ENCODE data around the gene VWA2.
"Not testable (repeated sequence)": the region's sequence is repeated elsewhere in the genome, so short reads cannot be mapped to it uniquely, and the experiment has no call there.

The VWA2 gene

GRCh38 chr10:114315566-114316420 lies 76.7 kb downstream of the VWA2 start:
- DNase-seq (ENCODE audit: low read depth, low spot score) = no peak

DNA sequence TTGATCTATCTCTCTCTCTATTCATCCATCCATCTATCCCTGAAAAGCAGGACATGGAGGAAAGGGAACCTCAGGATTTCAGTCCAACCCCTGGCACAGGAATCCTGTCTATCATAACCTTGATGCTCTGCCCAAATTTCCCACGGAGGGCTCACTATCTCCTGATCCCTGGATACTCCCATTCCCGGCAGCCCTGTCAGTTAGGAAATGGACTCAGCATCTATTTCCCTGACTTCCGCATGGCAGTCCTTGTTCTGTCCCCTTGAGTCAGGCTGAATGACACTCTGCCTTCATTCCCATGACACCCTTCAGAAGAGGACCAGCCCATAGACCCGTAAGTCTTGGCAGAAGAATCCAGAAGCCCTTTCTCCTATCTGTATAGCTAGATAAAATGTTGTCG lies 77.7 kb downstream of the VWA2 start:
- no peak for DNase-seq (ENCODE audit: low read depth, low spot score)

DNA sequence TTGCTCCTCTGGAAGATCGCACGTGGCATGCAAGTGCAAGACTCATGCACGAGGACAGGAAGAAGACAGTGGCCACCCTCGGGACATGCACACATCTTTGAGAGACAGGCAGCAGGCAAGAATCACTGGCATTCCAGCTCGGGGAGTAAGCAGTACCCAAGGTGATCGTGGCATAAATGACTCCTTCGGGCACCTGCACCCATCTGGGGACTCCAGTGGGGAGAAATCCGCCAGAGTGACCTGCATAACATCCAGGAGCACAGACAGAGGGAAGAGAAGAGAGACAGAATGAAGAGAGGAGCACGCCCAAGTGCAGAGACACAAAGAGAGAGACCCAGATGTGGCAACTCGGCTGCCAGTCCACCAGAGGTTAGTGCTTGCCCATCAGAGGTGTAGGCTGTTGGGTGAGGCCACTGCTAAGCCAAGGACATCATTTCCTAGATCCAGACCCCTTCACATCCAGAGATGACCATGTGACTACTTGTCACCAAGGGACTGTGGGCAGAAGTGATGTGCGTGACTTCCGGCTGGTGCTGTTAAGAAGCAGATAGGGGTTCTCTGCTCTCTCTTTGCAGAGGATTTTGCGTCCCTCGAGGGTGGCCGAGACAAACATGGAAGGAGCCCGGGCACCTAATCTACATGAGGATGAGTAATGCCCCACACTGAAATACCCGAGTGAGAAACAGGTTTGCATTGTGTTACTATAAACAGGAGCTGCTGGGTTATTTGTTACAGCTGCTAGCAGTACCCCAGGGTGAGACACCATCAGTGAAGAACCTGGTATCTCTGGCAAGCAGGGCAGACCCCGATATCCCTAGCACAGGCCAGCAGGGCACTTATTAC lies 80.6 kb downstream of the VWA2 start:
- DNase-seq (ENCODE audit: low read depth, low spot score) = no peak

- DNase-seq (ENCODE audit: low read depth, low spot score) = no peak
These were observed 81.4 kb downstream of the VWA2 start for GRCh38 chr10:114320249-114321116.

DNA sequence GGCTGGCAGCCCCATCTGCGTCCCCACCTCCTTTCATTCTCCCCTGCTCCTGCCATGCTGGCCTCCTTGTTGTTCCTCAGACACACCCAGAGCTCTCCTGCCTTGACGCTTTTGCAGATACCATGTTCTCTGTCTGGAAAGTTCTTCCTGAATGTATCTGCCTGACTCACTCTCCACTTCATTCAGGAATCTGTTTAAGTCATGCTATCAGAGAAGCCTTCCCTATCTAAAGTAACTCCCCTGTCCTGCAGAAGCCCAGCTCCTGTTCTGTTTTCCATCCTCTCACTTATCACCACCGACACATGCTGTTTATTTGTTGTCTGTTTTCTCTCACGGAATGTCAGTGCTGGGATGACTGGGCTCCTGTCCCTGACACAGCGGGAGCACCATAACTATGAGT lies 83.3 kb downstream of the VWA2 start:
- DNase-seq (ENCODE audit: low read depth, low spot score) = no peak

GRCh38 chr10:114323023-114323422 lies 84.0 kb downstream of the VWA2 start:
- DNase-seq (ENCODE audit: low read depth, low spot score) = no peak

GRCh38 chr10:114326795-114327194 lies 87.7 kb downstream of the VWA2 start:
- DNase-seq (ENCODE audit: low read depth, low spot score) = no peak

- DNase-seq (ENCODE audit: low read depth, low spot score) = no peak
These were observed 88.7 kb downstream of the VWA2 start for GRCh38 chr10:114327537-114328440.

DNA sequence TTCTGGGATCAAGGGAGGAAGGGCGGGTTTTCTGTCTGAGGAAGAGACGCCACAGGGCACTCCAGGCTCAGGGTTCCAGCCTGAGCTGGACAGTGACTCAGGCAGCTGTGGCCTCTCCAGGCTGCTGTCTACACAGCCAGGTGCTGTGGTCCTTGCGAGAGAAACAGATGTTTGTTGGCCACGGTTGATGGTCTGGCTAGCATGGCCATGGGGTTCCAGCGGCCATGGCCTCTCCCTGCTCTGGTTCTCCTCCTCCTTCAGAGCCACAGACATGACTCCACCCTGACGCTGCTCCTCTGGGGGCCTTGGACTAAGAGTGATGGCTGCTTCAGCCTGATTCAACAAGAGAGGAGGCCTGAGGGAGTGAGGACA lies 89.4 kb downstream of the VWA2 start:
- no peak for DNase-seq (ENCODE audit: low read depth, low spot score)

- no peak for DNase-seq (ENCODE audit: low read depth, low spot score)
These were observed 89.8 kb downstream of the VWA2 start for GRCh38 chr10:114328874-114329273.

DNA sequence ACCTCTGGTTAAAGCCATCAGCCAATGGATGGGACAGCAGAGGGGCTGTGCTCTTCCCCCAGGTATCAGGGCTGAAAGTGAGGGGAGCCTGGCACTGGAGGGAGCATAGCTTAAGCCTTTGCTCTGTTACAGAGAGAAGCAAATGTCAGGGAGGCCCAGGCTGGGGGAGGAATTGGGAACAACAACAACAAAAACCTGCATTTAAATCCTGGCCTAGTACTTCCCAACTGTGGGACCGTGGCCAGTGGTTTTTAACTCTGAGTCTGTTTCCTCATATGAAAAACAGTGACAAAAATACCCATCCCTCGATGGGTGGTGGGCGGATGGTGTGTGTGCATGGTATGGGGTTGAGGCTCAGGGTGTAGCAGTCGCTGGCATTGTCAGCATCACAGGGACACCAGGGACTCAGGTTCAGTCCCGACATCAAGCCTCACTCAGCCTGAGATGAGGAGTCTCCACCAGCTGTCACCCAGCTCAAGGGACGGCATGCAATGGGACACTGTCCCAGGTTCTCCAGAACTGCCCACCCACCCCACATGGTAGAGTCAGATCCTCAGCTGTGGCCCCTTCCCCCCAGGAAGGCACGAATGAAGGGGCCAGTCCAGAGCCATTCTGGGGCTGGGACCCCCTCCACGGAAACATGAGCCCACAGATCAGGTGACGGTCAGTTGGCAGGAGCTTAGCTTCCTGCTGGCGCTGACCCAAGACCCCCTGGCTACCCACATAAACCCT lies 90.7 kb downstream of the VWA2 start:
- DNase-seq (ENCODE audit: low read depth, low spot score) = no peak

GRCh38 chr10:114332301-114333192 lies 93.5 kb downstream of the VWA2 start:
- DNase-seq (ENCODE audit: low read depth, low spot score) = no peak

DNA sequence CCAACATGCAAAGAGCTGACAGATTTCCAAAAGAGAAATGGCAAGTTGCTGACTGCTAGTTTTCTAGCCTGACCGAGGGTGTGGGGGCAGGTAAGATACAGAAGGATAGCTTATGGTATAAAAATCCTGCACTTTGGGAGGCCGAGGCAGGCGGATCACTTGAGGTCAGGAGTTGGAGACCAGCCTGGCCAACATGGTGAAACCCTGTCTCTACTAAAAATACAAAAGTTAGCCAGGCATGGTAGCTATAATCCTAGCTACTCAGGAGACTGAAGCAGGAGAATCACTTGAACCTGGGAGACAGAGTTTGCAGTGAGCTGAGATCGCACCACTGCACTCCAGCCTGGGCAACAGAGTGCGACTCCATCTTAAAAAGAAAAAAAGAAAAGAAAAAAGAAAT lies 94.4 kb downstream of the VWA2 start:
- DNase-seq (ENCODE audit: low read depth, low spot score) = not testable (repeated sequence)

DNA sequence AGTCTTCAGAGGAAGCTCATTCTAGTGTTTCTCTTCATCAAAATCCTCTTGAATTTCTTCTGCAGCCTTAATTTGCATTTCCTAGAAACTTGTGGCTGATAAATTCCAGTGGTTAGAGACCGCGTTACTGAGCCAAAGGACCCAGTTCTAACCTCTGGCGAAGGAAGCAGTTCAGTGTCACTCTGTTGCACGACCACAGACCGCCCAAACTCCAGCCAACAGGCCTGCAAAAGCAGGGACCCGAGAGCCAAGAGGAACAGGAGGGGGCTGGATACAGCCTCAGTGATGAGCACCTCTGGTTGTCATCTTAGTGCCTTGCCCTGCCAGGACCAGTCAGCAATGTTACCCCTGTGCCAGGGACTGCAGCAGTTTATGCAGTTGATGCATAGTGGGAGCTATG lies 95.2 kb downstream of the VWA2 start:
- no peak for DNase-seq (ENCODE audit: low read depth, low spot score)

GRCh38 chr10:114335614-114336013 lies 96.6 kb downstream of the VWA2 start:
- no peak for DNase-seq (ENCODE audit: low read depth, low spot score)

DNA sequence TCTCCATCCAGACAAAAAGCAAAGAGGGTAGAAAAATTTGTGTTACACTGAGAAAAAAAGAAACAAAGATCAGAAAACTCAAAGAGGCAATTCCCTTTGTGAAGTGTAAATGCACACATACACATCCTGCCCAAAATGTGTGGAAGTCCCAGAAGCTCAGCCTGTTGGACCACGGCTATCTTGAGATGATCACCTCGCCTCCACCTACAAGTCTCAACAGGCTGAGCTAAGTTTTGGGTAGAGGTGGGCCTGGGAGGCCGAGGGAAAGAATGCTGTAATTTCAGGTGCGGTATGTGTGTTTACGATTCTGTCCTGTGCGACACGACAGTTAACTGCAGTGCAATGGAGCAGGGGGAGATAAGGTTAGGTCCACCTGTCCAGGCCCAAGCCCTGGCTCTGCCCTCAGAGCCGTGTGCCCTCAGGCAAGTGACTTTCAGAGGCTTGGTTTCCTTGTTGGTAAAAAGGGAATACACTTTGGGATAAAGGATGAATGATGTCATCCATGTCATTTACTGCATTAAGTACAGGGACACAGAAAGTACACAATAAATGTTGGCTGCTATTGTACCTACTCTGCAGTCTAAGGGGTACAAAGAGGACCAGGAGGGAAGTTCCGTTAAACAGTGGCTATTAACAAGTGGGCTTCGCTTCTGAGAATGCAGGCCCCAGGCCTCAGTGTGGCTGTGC lies 97.9 kb downstream of the VWA2 start:
- DNase-seq (ENCODE audit: low read depth, low spot score) = no peak

- no peak for DNase-seq (ENCODE audit: low read depth, low spot score)
These were observed 98.7 kb downstream of the VWA2 start for GRCh38 chr10:114337510-114338462.

Data from activated CD4-positive, CD25-positive, alpha-beta regulatory T cell treated with anti-CD3 and anti-CD28 coated beads, Interleukin-2, amount 50 U/mL, for 16 hours (primary cell).